GM12892 (cell line): ENCODE measurements around the gene WDR64.

Experiments used
- POLR2A ChIP-seq: IDR thresholded peaks from 2 replicates; pipeline ENCODE4 v1.6.1; 2011; ENCODE audit warnings: low read depth, low read length, control low read depth
- POLR2AphosphoS5 ChIP-seq: IDR thresholded peaks from 2 replicates; pipeline ENCODE4 v1.6.1; 2011; ENCODE audit warnings: low read depth, low read length, control low read depth

DNA sequence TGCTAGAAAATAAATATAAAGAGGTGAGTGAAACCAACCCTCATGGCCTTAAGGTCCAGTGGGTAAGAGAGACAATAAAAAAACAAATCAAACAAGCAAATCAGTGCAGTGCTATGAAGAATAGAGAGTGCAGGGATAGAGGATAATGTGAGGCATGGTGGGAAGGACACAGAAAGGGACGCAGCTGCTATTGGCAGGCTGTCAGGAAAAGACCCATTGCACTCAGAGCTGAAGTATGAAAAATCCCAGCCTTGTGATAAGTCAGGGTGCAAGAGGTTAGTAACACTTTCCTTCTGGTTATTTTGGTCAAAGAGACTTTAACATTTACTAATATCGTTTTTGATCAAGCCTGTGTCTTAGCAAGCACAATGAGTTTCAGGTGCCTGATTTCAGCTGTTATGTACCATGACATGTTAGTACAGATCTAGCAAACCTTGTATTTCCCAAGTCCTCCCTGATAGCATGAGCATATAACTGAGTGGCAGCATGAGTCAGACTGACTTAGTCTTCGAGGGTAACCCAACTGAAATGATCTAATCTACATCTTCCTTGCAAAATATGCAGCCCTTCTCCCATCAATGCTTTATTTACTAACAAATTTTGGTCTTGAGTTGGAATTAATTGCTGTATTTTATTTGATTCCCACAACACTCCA lies 43.6 kb upstream of the WDR64 start:
- TF ChIP-seq POLR2A (no peak), POLR2AphosphoS5 (no peak)
